ENCODE data around the gene CADPS.

- no peak for TF ChIP-seq CTCF (IDR thresholded peaks at IDR 0.05; ENCODE audit: insufficient read depth, low read length)
- TF ChIP-seq GABPA (IDR thresholded peaks at IDR 0.05; ENCODE audit: low read depth), result no peak
These were observed 502.6 kb downstream of the CADPS start for GRCh38 chr3:62372621-62373041.
